ENCODE results near the gene CNTFR.

Gene CNTFR

GRCh38 chr9:34590381-34591247, 1.1 kb upstream of the CNTFR start:
- no peak for DNase-seq

GRCh38 chr9:34588671-34589635, 571 bp downstream of the CNTFR start:
- DNase-seq = no peak

- DNase-seq = no peak
These were observed 2.3 kb downstream of the CNTFR start for GRCh38 chr9:34587271-34587670.

GRCh38 chr9:34585946-34586669, 3.4 kb downstream of the CNTFR start:
- no peak for DNase-seq

- no peak for DNase-seq
These were observed 4.6 kb downstream of the CNTFR start for GRCh38 chr9:34584970-34585369.

- DNase-seq = no peak
These were observed 6.7 kb downstream of the CNTFR start for GRCh38 chr9:34582787-34583186.

- no peak for DNase-seq
These were observed 8.2 kb downstream of the CNTFR start for GRCh38 chr9:34581318-34581717.

- no peak for DNase-seq
These were observed 9.2 kb downstream of the CNTFR start for GRCh38 chr9:34580358-34580757.

- DNase-seq = no peak
These were observed 9.7 kb downstream of the CNTFR start for GRCh38 chr9:34579808-34580163.

- DNase-seq = no peak
These were observed 10.3 kb downstream of the CNTFR start for GRCh38 chr9:34579104-34579807.

- DNase-seq = no peak
These were observed 11.1 kb downstream of the CNTFR start for GRCh38 chr9:34578241-34579103.

- DNase-seq = no peak
These were observed 11.9 kb downstream of the CNTFR start for GRCh38 chr9:34577400-34578240.

- no peak for DNase-seq
These were observed 12.7 kb downstream of the CNTFR start for GRCh38 chr9:34576597-34577399.

- no peak for DNase-seq
These were observed 13.5 kb downstream of the CNTFR start for GRCh38 chr9:34575862-34576596.

GRCh38 chr9:34575241-34575640, 14.3 kb downstream of the CNTFR start:
- no peak for DNase-seq

GRCh38 chr9:34574571-34574970, 15.0 kb downstream of the CNTFR start:
- DNase-seq = no peak

GRCh38 chr9:34573599-34574325, 15.8 kb downstream of the CNTFR start:
- DNase-seq = no peak

- no peak for DNase-seq
These were observed 16.9 kb downstream of the CNTFR start for GRCh38 chr9:34572628-34573027.
